ENCODE measurements around the gene ACOT7. TPM values are rescaled to one million over a fixed set of nuclear protein-coding genes. Genes with fewer than 3 reads are reported as not detected.

ACOT7 gene
- total RNA-seq, 2 experiments from 2014 or later: 101 TPM

DNA sequence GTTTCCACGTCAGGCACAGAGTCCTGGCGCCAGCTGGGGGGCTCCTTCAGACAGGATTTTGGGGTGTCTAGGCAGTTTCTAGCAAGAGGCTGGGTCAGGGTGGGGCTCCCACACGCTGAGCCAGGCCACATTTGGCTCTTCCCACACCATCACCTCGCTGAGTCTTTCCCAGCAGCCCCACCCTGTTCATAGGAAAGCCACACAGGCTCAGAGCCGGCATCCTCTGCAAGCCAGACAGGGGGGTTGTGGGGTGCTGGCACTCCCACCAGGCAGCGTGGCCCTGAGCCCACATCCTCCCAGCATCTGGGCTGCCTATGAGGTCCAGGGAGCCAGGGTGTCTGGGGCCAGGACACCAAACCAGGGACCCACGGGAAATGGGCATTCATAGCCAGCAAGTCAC is 129.9 kb downstream of the ACOT7 start:
- Mint-ChIP-seq H3K27me3 (peaks cover 14% of the 10 kb centered on the region), H3K4me3 (no peak overlapping the region), H3K36me3 (ENCODE audit: low read depth) (no peaks in the 10 kb centered on the region), H3K9me3 (no peaks in the 10 kb centered on the region), H3K4me1 (peaks cover 13% of the 10 kb centered on the region), H3K27ac (no peak overlapping the region)
- no peak for DNase-seq
- POLR2A ChIA-PET: no interaction called here
- CTCF ChIA-PET: no interaction called here

DNA sequence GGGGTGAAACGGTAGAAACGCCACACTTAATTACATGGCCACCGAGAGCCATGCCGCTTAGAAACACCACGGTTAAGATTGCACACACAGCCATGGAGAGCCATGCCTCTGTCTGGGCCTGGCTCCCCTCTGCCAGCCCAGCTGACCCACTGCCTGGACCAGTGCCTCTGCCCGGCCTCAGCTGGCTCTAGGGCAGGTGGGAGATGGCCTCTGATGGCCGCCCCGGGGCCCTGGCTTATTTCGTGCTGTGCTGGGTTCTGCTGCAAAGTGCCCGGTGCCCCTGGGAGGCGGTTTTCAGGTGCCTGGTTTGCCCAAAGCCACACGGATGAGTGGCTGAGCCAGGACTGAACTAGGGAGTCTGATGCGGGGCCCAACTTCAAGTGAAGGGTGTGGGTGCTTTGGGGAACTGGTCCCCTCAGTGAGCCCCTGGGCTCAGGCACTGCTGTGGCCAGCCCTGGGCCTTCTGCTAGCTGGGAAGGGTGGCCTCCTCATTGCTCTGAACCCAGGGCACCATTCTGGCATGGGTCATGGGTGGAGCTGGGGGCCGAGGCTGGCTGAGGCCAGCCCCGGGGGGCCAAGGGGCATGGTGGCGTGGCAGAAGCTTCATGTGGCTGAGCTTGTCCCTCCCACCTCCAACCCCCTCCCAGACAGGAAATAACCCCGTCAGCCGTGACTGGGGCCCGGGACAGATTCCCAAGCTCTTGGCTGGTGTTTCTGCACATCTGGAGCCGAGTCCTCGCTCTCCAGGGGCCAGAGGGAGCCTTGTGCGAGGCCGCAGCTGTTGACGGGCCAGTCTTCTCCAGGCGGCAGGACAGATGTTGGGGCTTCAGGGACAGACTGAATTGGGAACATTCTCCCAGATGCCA is 130.8 kb downstream of the ACOT7 start:
- no peak overlapping the region for H3K27ac Mint-ChIP-seq
- no peak for DNase-seq
- H3K4me3 Mint-ChIP-seq: no peak overlapping the region
- H3K4me1 Mint-ChIP-seq: peaks cover 13% of the 10 kb centered on the region
- H3K27me3 Mint-ChIP-seq: peaks cover 17% of the 10 kb centered on the region
- CTCF ChIA-PET: interaction anchor here (0.7 to 1.3 kb wide), 2 partner anchors 16 to 18 kb away, joined by 3 read pairs; no protein-coding TSS in a partner anchor
- H3K36me3 Mint-ChIP-seq (ENCODE audit: low read depth): no peaks in the 10 kb centered on the region
- POLR2A ChIA-PET: no interaction called here
- H3K9me3 Mint-ChIP-seq: no peaks in the 10 kb centered on the region

- DNase-seq: no peak
Measured at GRCh38 chr1:6261615-6261995, 132.0 kb downstream of the ACOT7 start.

GRCh38 chr1:6260961-6261614 is 132.5 kb downstream of the ACOT7 start, which contains the start of gene GPR153:
Gene GPR153 (minus strand): TSS chr1:6261098. CDS start chr1:6254905, 6,193 bp downstream.
- POLR2A ChIA-PET: no interaction called here
- DNase-seq: peak; percentile 41
- peak within 1 kb of the TSS; percentile 67 for H3K4me3 Mint-ChIP-seq
- CTCF ChIA-PET: interaction anchor here (0.9 kb wide), 1 partner anchor 14 kb away, joined by 3 read pairs; no protein-coding TSS in a partner anchor
- H3K4me1 Mint-ChIP-seq: peaks cover 13% of the 10 kb centered on the region
- H3K27me3 Mint-ChIP-seq: peaks cover 18% of the 10 kb centered on the region
- no peaks in the 10 kb centered on the region for H3K36me3 Mint-ChIP-seq (ENCODE audit: low read depth)
- no peaks in the 10 kb centered on the region for H3K9me3 Mint-ChIP-seq
- no peak within 1 kb of the TSS for H3K27ac Mint-ChIP-seq

More at GRCh38 chr1:6261615-6261995, 132.0 kb downstream of the ACOT7 start:
- Mint-ChIP-seq H3K27me3 (peaks cover 18% of the 10 kb centered on the region), H3K36me3 (ENCODE audit: low read depth) (no peaks in the 10 kb centered on the region), H3K9me3 (no peaks in the 10 kb centered on the region), H3K4me3 (peak overlapping the region; percentile 67), H3K27ac (no peak overlapping the region), H3K4me1 (peaks cover 13% of the 10 kb centered on the region)
- POLR2A ChIA-PET: no interaction called here
- CTCF ChIA-PET: interaction anchor here (0.9 kb wide), 1 partner anchor 14 kb away, joined by 3 read pairs; no protein-coding TSS in a partner anchor

GRCh38 chr1:6260433-6260934 is 133.1 kb downstream of the ACOT7 start:
- ChIA-PET CTCF (interaction anchor here (0.9 to 2.0 kb wide), 2 partner anchors 13 to 14 kb away, joined by 3 to 10 read pairs; no protein-coding TSS in a partner anchor), POLR2A (no interaction called here)
- no peak overlapping the region for H3K4me3 Mint-ChIP-seq
- H3K4me1 Mint-ChIP-seq: peaks cover 13% of the 10 kb centered on the region
- peak; percentile 21 for DNase-seq
- H3K27me3 Mint-ChIP-seq: peaks cover 18% of the 10 kb centered on the region
- no peaks in the 10 kb centered on the region for H3K9me3 Mint-ChIP-seq
- no peaks in the 10 kb centered on the region for H3K36me3 Mint-ChIP-seq (ENCODE audit: low read depth)
- H3K27ac Mint-ChIP-seq: no peak overlapping the region

DNA sequence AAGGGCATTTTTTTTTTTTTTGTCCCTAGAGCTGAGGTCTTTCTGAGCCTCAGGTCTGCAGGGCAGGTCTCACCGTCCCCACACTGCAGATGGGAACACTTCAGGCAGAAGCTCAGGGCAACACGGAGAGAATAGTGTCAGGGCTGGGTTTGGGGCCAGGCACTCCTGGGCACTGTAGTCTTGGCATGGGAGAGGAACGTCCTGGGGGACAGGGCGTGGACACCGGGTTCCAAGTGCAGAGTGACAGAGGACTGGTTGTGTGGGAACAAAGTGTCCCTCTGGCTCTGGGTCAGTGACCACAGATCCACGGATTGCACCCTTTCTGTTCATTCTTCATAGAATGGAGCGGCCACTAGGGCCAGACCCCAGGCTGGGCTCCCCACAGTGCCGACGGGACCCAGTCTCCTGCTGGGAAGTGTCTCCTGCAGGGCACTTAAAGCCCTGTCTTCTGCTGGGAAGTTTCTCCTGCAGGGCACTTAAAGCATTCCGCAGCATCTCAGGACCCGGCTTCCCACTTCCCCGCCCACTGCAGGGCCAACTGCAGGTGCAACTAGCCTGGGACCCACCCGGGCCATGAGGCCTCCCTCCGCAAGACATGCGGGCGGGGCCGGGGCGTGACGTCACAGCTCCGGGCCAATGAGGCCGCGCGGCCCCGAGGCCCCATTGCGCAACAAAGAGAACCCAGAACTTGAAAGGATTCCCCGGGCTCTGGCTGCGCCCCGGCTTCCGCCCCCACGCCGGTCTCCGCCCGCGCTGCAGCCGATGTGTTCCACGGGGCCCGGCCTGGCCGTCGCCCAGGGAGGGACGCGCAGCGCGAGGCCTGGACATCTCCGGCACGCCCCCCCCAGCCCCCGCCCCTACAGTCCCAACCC is 133.8 kb downstream of the ACOT7 start:
- CTCF ChIA-PET: interaction anchor here (0.6 to 2.0 kb wide), 4 partner anchors 13 to 178 kb away, joined by 3 to 10 read pairs (median 4); no protein-coding TSS in a partner anchor
- Mint-ChIP-seq H3K36me3 (ENCODE audit: low read depth) (no peaks in the 10 kb centered on the region), H3K4me1 (peaks cover 13% of the 10 kb centered on the region), H3K27me3 (peaks cover 18% of the 10 kb centered on the region), H3K9me3 (no peaks in the 10 kb centered on the region), H3K27ac (no peak overlapping the region), H3K4me3 (peak overlapping the region; percentile 45)
- peak; percentile 85 for DNase-seq
- POLR2A ChIA-PET: no interaction called here

DNA sequence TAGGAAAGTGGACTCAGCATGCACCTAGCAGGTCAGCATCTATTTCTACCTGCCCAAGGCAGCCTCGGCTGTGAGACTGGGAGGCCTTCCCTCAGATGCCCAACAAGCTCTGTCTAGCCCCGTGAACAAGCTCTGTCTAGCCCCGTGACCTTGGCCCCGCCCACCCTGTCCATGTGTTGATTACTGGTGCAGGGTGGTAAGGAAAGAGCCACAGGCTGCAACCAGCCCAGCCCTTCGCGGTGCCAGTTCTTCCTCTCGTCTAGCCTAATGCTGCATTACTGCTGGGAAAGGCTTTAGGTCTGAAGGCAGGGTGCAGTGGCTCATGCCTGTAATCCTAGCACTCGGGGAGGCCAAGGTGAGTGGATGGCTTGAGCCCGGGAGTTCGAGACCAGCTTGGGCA is 134.9 kb downstream of the ACOT7 start:
- Mint-ChIP-seq H3K4me3 (no peak overlapping the region), H3K27me3 (peaks cover 18% of the 10 kb centered on the region), H3K27ac (no peak overlapping the region), H3K36me3 (ENCODE audit: low read depth) (no peaks in the 10 kb centered on the region), H3K9me3 (no peaks in the 10 kb centered on the region), H3K4me1 (peaks cover 13% of the 10 kb centered on the region)
- DNase-seq: no peak
- POLR2A ChIA-PET: no interaction called here
- CTCF ChIA-PET: interaction anchor here (1.0 to 2.0 kb wide), 4 partner anchors 12 to 179 kb away, joined by 3 to 10 read pairs (median 4); no protein-coding TSS in a partner anchor

GRCh38 chr1:6257541-6258069 is 136.0 kb downstream of the ACOT7 start:
- Mint-ChIP-seq H3K27me3 (peaks cover 18% of the 10 kb centered on the region), H3K36me3 (ENCODE audit: low read depth) (no peaks in the 10 kb centered on the region), H3K9me3 (no peaks in the 10 kb centered on the region), H3K27ac (no peak overlapping the region), H3K4me3 (no peak overlapping the region), H3K4me1 (peaks cover 13% of the 10 kb centered on the region)
- ChIA-PET POLR2A (no interaction called here), CTCF (interaction anchor here (0.8 to 1.0 kb wide), 2 partner anchors 9 to 78 kb away, joined by 3 to 4 read pairs; no protein-coding TSS in a partner anchor)
- DNase-seq: no peak

- Mint-ChIP-seq H3K9me3 (no peaks in the 10 kb centered on the region), H3K36me3 (ENCODE audit: low read depth) (no peaks in the 10 kb centered on the region), H3K27ac (no peak overlapping the region), H3K27me3 (peaks cover 18% of the 10 kb centered on the region), H3K4me1 (peaks cover 9% of the 10 kb centered on the region), H3K4me3 (no peak overlapping the region)
- DNase-seq: no peak
- CTCF ChIA-PET: no interaction called here
- POLR2A ChIA-PET: no interaction called here
Measured at GRCh38 chr1:6256645-6257044, 136.9 kb downstream of the ACOT7 start.

DNA sequence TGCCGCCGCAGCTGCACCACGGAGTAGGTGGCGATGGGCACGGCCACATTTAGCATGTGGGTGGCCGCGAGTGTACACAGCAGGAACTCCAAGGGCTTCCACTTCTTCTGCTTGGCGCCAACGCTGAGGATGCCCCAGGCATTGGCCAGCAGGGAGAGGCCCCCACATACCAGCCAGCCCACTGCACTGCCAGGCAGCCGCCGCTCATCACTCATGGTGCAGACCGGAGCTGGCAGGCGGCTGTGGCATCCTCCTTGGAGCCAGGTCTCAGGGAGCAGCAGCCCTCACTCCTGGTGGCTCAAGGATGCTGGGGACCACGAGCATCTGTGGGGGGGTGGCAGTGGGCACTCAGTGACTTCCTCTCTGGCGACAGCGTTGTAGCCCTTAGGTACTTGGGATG is 138.9 kb downstream of the ACOT7 start:
- DNase-seq: no peak
- Mint-ChIP-seq H3K4me1 (peaks cover 10% of the 10 kb centered on the region), H3K27me3 (peaks cover 30% of the 10 kb centered on the region), H3K36me3 (ENCODE audit: low read depth) (no peaks in the 10 kb centered on the region), H3K9me3 (no peaks in the 10 kb centered on the region), H3K4me3 (no peak overlapping the region), H3K27ac (no peak overlapping the region)
- ChIA-PET CTCF (no interaction called here), POLR2A (no interaction called here)

DNA sequence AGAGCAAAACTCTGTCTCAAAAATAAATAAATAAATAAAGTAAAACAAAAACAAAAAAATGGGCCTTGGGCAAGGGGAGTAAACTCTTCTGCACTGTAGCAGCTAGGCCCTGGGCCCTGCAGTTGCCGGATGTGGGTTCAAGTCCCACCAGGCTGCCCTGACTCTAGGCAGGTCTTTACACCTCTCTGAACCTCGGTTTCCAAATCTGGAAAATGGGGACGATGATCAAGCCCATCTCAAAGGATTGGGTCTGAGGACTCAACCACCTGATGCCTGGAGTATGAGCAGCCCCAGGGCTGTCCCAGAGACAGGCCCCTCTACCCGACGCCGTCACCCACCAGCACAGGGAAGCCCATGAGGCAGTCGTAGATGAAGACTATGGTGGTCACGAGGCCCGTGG is 140.2 kb downstream of the ACOT7 start:
- no peaks in the 10 kb centered on the region for H3K36me3 Mint-ChIP-seq (ENCODE audit: low read depth)
- H3K27me3 Mint-ChIP-seq: peaks cover 28% of the 10 kb centered on the region
- no peak overlapping the region for H3K4me3 Mint-ChIP-seq
- DNase-seq: no peak
- H3K4me1 Mint-ChIP-seq: peaks cover 2% of the 10 kb centered on the region
- H3K9me3 Mint-ChIP-seq: no peaks in the 10 kb centered on the region
- no peak overlapping the region for H3K27ac Mint-ChIP-seq
- ChIA-PET CTCF (interaction anchor here (1.4 kb wide), 1 partner anchor 151 kb away, joined by 5 read pairs; no protein-coding TSS in a partner anchor), POLR2A (no interaction called here)

DNA sequence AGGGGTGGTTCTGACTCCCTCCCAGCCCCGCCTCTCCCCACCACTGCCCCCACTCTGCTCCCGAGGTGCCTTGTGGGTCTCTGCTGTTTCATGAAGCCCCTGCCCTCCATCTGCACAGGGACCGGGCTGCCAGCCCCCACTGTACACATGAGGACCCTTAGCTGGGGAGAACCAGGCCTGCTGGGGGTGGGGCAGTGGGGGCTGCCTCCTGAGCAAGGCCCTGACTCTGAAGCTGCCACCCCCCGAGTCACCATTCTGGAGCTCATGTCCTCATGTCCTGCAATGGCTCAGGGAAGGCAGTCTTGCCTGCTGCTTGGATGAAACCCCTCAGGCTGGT is 141.2 kb downstream of the ACOT7 start:
- Mint-ChIP-seq H3K4me3 (no peak overlapping the region), H3K27ac (no peak overlapping the region), H3K36me3 (ENCODE audit: low read depth) (no peaks in the 10 kb centered on the region), H3K4me1 (peaks cover 2% of the 10 kb centered on the region), H3K9me3 (no peaks in the 10 kb centered on the region), H3K27me3 (peaks cover 33% of the 10 kb centered on the region)
- ChIA-PET CTCF (interaction anchor here (1.4 kb wide), 1 partner anchor 152 kb away, joined by 5 read pairs; no protein-coding TSS in a partner anchor), POLR2A (no interaction called here)
- DNase-seq: no peak
